ENCODE results near the gene FGD5. TPM values are rescaled to one million over a fixed set of nuclear protein-coding genes. Genes with fewer than 3 reads are reported as not detected.
"Not testable (repeated sequence)": the region's sequence is repeated elsewhere in the genome, so short reads cannot be mapped to it uniquely, and the experiment has no call there.

FGD5 gene
- total RNA-seq, 2 donors from 2014 or later: 15.3 to 17.0 TPM

DNA sequence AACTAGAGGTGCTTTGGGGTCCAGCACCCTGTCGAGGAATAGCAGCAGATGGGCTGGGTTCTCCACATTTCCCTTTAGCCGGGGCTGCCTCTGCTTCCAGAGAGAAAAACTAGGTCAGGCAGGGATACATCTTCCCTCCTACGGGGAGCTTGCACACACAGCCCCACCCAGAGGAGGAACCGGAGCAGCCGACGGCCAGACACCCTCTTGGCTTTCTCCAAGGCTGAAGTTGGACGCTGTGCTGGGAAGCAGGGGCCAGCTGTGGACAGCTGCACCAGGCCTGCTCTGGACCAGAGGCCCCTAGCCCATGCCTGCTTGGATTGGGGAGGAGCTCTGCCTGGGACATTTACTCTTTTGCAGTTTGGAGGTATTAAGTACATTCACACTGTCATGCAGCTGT lies 84.0 kb downstream of the FGD5 start:
- peaks cover 29% of the 10 kb centered on the region for H3K36me3 Mint-ChIP-seq (ENCODE audit: low read depth)
- H3K4me3 Mint-ChIP-seq: no peak overlapping the region
- H3K9me3 Mint-ChIP-seq: peaks cover 9% of the 10 kb centered on the region

GRCh38 chr3:14903501-14903900 lies 84.7 kb downstream of the FGD5 start:
- H3K4me1 Mint-ChIP-seq; H3K9ac ChIP-seq (ENCODE audit: extremely low read depth, low read length, poor library complexity, severe bottlenecking); DNase-seq; H3K27ac Mint-ChIP-seq; H3K9me3 Mint-ChIP-seq; H3K36me3 ChIP-seq (ENCODE audit: control insufficient read depth, insufficient read depth, low read length); H3K27me3 ChIP-seq (ENCODE audit: control insufficient read depth, insufficient read depth, low read length, poor library complexity, severe bottlenecking); H3K27me3 Mint-ChIP-seq (ENCODE audit: insufficient read depth); H3K9me3 ChIP-seq (ENCODE audit: control insufficient read depth, low read length); H3K27ac ChIP-seq (ENCODE audit: low read depth, low read length); H3K4me3 ChIP-seq (ENCODE audit: low read length); H3K4me3 Mint-ChIP-seq; H3K4me1 ChIP-seq (ENCODE audit: control insufficient read depth, insufficient read depth, low read length): not testable (repeated sequence)
- H3K36me3 Mint-ChIP-seq (ENCODE audit: low read depth): peaks cover 27% of the 10 kb centered on the region
- WGBS, 2 experiments (ENCODE audit: insufficient coverage in 1 of 2, insufficient read length in 1 of 2): 93% methylated on average over 1 of the region's 3 CpGs; no CpG with 5 or more reads in 1 of the 2 experiments

More for the DNA sequence above, 84.0 kb downstream of the FGD5 start:
- peaks cover 4% of the 10 kb centered on the region for H3K4me1 Mint-ChIP-seq
- TF ChIP-seq, protein P1, sequence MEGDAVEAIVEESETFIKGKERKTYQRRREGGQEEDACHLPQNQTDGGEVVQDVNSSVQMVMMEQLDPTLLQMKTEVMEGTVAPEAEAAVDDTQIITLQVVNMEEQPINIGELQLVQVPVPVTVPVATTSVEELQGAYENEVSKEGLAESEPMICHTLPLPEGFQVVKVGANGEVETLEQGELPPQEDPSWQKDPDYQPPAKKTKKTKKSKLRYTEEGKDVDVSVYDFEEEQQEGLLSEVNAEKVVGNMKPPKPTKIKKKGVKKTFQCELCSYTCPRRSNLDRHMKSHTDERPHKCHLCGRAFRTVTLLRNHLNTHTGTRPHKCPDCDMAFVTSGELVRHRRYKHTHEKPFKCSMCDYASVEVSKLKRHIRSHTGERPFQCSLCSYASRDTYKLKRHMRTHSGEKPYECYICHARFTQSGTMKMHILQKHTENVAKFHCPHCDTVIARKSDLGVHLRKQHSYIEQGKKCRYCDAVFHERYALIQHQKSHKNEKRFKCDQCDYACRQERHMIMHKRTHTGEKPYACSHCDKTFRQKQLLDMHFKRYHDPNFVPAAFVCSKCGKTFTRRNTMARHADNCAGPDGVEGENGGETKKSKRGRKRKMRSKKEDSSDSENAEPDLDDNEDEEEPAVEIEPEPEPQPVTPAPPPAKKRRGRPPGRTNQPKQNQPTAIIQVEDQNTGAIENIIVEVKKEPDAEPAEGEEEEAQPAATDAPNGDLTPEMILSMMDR (conservative IDR thresholded peaks at IDR 0.05): no peak
- Histone ChIP-seq H3K9me3 (ENCODE audit: control insufficient read depth, low read length) (peaks cover 8% of the 10 kb centered on the region), H3K9ac (ENCODE audit: extremely low read depth, low read length, poor library complexity, severe bottlenecking) (no peak overlapping the region), H3K4me3 (ENCODE audit: low read length) (no peak overlapping the region), H3K4me1 (ENCODE audit: control insufficient read depth, insufficient read depth, low read length) (no peaks in the 10 kb centered on the region), H3K27ac (ENCODE audit: low read depth, low read length) (no peak overlapping the region), H3K27me3 (ENCODE audit: control insufficient read depth, insufficient read depth, low read length, poor library complexity, severe bottlenecking) (no peaks in the 10 kb centered on the region), H3K36me3 (ENCODE audit: control insufficient read depth, insufficient read depth, low read length) (no peaks in the 10 kb centered on the region)
- DNase-seq: no peak
- no peaks in the 10 kb centered on the region for H3K27me3 Mint-ChIP-seq (ENCODE audit: insufficient read depth)
- WGBS, 2 experiments (ENCODE audit: insufficient coverage in 1 of 2, insufficient read length in 1 of 2): 87 to 89% methylated on average over 6 to 7 of the region's 7 CpGs
- no peak overlapping the region for H3K27ac Mint-ChIP-seq

GRCh38 chr3:14905055-14905657 lies 86.4 kb downstream of the FGD5 start:
- Mint-ChIP-seq H3K4me3 (no peak overlapping the region), H3K27ac (no peak overlapping the region)

More at GRCh38 chr3:14905055-14905657, 86.4 kb downstream of the FGD5 start:
- peaks cover 21% of the 10 kb centered on the region for H3K36me3 Mint-ChIP-seq (ENCODE audit: low read depth)
- no peaks in the 10 kb centered on the region for H3K27me3 ChIP-seq (ENCODE audit: control insufficient read depth, insufficient read depth, low read length, poor library complexity, severe bottlenecking)
- H3K9me3 Mint-ChIP-seq: peaks cover 9% of the 10 kb centered on the region
- no peak overlapping the region for H3K27ac ChIP-seq (ENCODE audit: low read depth, low read length)
- TF ChIP-seq, protein P1 (conservative IDR thresholded peaks at IDR 0.05): no peak
- H3K36me3 ChIP-seq (ENCODE audit: control insufficient read depth, insufficient read depth, low read length): no peaks in the 10 kb centered on the region
- H3K9me3 ChIP-seq (ENCODE audit: control insufficient read depth, low read length): peaks cover 8% of the 10 kb centered on the region
- H3K27me3 Mint-ChIP-seq (ENCODE audit: insufficient read depth): no peaks in the 10 kb centered on the region
- H3K4me1 Mint-ChIP-seq: peaks cover 2% of the 10 kb centered on the region
- H3K4me1 ChIP-seq (ENCODE audit: control insufficient read depth, insufficient read depth, low read length): no peaks in the 10 kb centered on the region
- H3K9ac ChIP-seq (ENCODE audit: extremely low read depth, low read length, poor library complexity, severe bottlenecking): no peak overlapping the region
- no peak for DNase-seq
- WGBS, 2 experiments (ENCODE audit: insufficient coverage in 1 of 2, insufficient read length in 1 of 2): 92 to 98% methylated on average over 4 to 6 of the region's 6 CpGs
- H3K4me3 ChIP-seq (ENCODE audit: low read length): no peak overlapping the region
